NK-92 treated with Interleukin-12 subunit alpha and Interleukin-12 subunit beta, amount 100 ng/mL, for 24 hours (cell line): ENCODE measurements around the gene KIZ.

ENCODE experiments used
- DNase-seq: peaks from one replicate; lab custom pipeline; 2025; lab: John Stamatoyannopoulos, UW

KIZ gene

DNA sequence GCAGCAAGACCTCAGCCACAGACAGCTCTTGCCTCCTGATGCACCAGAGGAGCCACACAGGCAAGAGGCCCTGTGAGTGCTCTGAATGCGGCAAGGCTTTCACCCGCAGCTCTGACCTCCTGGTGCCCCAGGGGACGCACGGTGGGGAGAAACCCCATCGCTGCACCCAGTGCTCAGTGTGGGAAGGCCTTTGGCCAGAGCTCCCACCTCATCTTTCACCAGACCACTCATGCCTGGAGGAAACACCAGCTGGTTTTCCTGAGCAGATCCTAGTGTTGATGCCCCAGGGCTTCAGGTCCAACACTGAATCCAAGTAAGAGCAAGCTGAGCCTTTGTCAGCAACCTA lies 140.3 kb downstream of the KIZ start:
- no peak for DNase-seq

DNA sequence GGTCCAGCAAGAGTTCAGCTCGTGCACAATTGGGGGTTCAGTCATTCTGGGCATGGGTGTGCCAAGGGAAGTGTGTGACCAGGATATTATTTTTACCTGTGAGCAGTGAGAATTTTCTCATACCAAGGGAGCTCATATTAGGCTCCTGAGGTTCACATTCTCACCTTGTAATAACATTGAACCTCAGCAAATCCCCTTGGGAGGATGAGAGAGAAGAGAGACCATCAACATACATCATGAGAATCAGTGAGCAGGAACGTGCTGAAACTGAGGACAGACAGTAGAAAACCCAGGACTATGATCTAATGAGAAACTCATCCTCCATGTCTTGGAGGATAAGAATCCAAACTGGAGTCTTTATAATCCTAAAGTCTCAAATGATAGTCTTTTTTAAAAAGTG lies 143.9 kb downstream of the KIZ start:
- no peak for DNase-seq

DNA sequence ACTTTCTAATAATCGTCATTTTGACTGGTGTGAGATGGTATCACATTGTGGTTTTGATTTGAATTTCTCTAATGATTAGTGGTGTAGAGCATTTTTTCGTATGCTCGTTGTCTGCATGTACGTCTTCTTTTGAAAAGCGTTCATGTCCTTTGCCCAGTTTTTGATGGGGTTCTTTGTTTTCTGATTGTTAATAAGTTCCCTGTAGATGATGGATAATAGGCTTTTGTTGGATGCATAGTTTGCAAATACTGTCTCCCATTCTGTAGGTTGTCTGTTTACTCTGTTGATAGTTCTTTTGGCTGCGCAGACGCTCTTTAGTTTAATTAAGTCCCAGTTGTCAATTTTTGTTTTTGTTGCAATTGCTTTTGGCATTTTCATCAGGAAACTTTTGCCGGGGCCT lies 144.9 kb downstream of the KIZ start:
- DNase-seq = no peak

DNA sequence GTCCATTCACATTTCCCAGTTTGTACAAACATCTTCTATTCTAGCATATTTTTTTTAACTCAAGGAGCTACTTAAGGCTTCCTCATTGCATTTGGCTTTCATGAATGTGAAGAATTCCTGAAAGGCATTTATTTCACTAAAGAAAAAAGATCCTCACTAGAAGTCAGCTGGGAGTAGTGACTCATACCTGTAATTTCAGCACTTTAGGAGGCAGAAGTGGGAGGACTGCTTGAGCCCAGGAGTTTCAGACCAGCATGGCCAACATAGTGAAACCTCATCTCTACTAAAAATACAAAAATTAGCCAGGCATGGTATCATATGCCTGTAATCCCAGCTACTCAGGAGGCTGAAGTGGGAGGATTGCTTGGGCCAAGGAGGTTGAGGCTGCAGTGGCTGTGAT lies 146.4 kb downstream of the KIZ start:
- DNase-seq = no peak

DNA sequence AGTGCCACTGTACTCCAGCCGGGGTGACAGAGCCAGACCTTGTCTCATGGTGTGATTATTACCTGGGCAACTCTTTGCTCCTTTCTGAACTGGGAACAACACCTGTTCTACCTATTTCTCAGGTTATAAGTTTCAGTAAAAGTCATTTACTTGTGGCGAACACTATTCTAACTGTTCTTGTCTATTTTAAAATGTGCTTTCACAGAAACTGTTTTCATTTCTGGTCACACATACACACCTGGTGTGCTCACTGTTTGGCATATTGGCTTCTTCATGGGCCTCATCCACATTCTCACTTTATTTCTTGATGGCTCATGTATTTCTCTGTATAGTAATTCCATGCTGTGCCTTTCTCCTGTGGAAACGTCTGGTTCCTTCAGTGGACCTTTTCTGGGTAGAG lies 146.8 kb downstream of the KIZ start:
- DNase-seq = no peak

DNA sequence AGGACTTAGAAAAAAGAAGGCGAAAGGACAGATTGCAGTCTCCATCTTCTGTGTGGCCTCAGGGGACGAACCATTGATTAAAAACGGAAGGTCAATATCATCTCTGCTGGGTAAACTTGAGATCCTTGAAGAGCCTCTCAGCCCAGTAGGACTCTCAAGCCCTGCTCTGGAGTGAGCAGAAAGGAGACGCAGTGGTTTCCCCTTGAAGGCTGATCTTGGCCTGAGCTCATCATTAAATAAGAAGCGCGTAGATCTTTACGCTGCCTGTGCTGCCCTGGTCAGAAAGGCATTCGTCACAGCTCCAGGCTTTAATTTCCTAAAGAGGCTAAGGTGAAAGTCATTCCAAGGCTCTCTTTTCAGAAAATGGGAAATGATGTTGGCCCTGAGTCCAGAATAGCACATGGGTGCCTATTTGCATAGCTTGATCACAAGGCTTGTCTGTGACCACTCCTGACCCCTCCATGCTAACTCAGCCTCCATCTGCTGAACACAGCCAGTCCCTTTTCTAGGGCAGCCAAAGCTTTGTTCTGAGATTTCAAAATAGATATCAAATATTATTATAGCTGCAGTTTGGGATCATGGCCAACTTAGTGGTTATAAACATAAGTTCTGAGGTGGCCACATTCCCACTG lies 148.0 kb downstream of the KIZ start:
- no peak for DNase-seq

DNA sequence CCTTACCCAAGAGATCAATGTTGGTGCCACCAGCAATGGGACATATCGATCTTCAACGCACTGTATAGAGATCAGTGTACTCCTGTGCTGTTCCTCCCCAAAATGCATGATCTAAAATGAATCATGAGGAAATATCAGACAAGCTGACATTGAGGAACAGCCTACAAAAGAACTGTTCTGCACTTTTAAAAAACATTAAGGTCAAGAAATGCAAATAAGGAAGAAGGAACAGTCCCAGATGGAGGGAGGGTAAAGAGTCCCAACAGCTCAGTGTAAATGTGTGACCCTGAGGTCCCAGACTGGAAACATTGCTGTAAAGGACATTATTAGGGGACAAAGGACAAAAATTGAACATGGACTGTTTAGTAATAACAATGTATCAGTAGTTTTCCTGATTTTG lies 152.9 kb downstream of the KIZ start:
- no peak for DNase-seq

DNA sequence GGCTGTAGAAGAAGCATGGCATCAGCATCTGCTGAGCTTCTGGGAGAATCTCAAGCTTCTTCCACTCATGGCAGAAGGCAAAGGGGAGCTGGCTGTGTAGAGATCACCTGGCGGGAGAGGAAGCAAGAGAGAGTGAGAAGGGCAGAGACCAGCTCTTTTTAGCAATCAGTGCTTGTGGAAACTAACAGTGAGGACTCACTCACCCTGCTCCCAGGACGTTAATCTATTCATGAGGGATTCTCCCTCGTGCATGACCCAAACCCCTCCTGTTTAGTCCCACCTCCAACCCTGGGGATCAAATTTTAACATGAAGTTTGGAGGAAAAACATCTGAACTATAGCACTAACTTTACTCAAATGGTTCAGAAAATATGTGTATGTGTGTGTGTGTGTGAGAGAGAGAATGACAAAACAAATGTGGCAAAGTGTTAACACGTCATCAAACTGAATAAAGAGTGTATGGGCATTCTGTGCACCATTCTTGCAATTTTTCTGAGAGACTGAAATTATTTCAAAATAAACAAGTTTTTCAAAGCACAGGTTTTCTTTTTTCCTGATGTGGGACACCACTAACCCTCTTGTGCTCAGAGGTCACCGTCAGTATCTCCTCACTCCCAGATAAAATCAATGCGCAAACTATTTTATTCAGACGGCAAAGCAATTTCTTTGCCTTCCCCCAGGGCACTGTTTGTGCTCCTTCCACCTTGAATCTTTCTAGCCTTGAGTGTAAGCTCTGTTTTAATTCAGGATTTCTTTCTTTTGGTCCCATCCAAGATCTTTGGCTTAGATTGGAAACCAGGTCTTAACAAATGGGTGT lies 154.0 kb downstream of the KIZ start:
- DNase-seq = no peak

DNA sequence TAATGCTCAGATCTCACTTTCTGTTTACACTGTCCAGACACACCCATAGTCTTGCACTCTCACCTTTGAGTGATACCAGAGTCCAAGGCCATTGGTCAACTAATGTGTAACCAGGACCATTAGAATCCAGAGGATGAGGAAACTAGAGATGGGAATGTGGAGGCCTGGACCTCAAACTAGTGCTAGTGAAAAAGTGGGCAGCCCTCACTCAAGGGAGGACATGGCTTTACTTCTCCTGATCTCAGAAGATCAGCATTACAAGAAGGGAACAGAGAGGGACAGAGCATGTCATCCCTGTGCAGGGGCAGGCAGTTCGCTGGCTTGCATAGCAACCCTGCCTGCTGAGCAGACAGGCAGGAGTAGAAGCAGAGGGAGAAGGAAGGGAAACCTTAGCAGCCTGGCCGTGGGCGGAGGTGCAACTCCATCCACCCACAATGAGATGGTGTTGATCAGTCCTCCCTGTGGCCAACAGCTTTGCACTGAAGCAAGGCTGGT lies 154.7 kb downstream of the KIZ start:
- DNase-seq = no peak

DNA sequence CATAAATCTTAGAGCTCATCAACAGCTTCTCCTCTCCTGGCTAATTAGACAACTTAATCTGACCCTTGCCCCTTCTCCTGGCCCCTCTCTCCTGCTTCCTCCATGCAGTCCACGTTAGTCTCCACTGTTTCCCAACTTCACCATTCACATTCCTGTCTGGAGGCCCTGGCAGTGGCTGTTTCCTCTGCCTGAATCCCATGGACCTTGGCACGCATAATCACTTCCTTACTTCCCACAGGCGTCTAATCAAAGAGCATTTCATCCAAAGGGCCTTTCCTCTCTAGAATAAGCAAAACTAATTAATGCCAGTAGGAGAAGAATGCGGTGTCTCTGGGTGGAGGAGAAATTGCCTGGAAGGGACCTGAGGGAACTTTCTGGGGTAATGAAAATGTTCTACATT lies 160.9 kb downstream of the KIZ start:
- no peak for DNase-seq

DNA sequence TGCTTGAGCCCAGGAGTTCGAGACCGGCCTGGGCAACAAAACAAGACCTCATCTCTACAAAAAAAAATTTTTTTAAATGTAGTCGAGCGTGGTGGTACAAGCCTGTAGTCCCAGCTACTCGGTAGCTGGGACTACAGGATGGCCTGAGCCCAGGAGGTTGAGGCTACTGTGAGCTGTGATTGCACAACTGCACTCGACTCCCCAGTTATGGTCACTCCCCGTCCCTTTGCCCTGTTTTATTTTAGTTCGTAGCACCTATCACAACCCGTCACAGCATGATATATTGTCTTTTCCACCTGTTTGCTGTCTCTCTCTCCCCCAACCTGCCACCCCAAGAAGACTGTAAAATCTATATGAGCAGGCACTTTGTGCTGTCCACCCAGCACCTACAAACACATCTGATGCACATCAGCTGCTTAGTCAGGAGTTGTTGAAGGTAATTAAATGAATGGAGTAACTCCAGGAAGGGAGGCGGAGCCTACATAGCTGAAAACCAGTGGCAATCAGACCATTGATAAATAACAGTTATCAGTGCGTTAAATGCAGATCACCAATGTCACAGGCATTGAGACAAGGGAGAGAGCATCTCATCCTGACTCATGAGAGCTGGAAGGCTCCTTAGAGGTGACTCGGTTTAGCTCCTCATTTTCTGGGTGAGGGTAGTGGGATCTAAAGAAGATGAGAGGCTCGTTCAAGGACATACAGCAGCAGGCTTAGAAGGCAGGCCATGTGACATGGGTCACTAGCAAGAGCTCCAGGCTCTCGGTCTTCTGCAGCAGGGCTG lies 162.9 kb downstream of the KIZ start:
- no peak for DNase-seq

DNA sequence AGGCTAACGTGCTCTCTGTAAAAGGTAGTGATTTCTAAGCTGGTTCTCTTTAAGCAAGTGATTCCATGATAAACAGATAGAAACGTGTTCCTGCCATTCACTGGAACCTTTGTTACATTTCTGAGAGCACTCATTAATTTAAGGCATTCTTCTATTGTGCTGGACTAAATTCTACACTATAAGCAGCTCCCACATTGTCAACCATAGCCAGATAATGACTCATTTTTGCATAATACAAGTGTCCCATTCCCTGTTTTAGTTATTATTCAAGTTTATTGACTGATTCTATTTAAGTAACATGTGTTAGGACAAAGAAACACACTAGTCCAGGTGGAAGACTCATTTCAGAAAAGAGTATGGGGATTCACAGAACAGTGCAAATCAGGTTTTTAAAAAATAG lies 163.8 kb downstream of the KIZ start:
- no peak for DNase-seq

DNA sequence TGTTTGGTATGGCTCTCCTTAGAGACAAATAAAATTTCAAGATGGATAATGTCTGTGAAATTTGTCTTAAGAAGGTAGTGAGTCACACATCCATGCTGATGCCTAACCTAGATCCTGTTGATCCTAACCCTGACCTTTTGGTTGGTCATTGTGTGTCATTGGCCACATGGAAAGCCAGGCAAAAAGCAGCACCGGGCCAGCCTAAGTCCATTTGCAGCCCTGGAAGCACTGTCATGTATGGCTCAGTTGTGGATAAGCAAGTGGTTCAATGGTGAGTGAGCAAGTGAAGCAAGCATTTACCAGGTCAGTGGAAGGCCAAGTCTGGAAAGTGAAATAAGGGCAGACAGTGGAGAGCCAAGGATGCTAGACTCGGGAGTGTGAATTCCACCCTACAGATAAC lies 165.1 kb downstream of the KIZ start:
- no peak for DNase-seq

DNA sequence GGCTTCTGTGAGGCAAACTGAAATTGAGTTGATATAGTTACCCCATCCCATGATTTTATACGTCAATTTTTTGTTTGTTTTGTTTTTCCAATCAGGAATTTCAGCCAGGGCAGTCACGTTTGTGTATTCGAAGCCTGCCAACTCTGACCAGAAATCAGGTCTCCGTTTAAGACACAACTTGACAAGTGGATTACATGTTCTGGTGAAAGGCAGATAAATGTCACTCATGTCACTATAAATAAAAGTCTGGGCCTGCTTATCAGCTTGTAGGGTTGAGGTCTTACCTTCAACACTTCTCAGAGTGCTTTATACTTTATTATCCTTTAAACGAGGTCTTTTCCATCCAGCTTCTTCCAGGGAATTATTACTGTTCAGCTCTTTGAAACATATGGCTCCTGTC lies 168.9 kb downstream of the KIZ start:
- no peak for DNase-seq
